Psoas muscle (tissue), 8 donors: Measurements from ENCODE around the gene SPAG6. TPM values are rescaled to one million over a fixed set of nuclear protein-coding genes. Genes with fewer than 3 reads are reported as not detected.

Experiments
- ATAC-seq, 4 donors: fragments of 200-7000 bp; cut with Tn5 transposase; one replicate each; pipeline ENCODE4 v1.9.1; 2020; ENCODE audit warnings: moderate library complexity in 3 of 4, mild to moderate bottlenecking in 2 of 4
- DNase-seq, 2 donors: peaks; one replicate each; pipeline ENCODE4 v3.0.0-alpha.2; 2020
- H3K27ac ChIP-seq: fragments of 200-600 bp; one replicate; pipeline ENCODE4 v1.8.0; 2022
- H3K27me3 ChIP-seq, 3 donors: fragments of 200-600 bp in 1 of 3; one replicate each; pipeline versions ENCODE4 v1.6.1 to v1.8.0; 2013 to 2022; ENCODE audit warnings: low read length in 2 of 3, mild to moderate bottlenecking in 2 of 3, moderate library complexity in 1 of 3; ENCODE audit not compliant: insufficient read depth in 3 of 3
- H3K36me3 ChIP-seq, 2 donors: fragments of 200-600 bp in 1 of 2; one replicate each; pipeline versions ENCODE4 v1.6.1 to v1.8.0; 2013 to 2022; ENCODE audit warnings: low read depth in 1 of 2, mild to moderate bottlenecking in 1 of 2, moderate library complexity in 1 of 2; ENCODE audit not compliant: insufficient read depth in 1 of 2
- H3K4me1 ChIP-seq: fragments of 200-600 bp; one replicate; pipeline ENCODE4 v1.8.0; 2022
- H3K4me3 ChIP-seq: fragments of 200-600 bp; one replicate; pipeline ENCODE4 v1.8.0; 2022; ENCODE audit warnings: mild to moderate bottlenecking
- H3K9me3 ChIP-seq: fragments of 200-600 bp; one replicate; pipeline ENCODE4 v1.8.0; 2022
- WGBS, 3 donors: extraction: QIAGEN DNeasy Blood & Tissue Kit; methylation state at CpG; one replicate each; pipeline versions ENCODE4 v1.1.6 to v1.1.7; 2013; 5-methylcytosine and 5-hydroxymethylcytosine counted together
- intact Hi-C, 2 donors: fragments of 100-400 bp; cut with DNase I; formaldehyde crosslinking; loops; one replicate each; pipeline versions ENCODE4 v1.11.0 to v1.14.2; 2022
- polyA plus RNA-seq, 3 donors: library from polyadenylated mRNA; stranded (reverse); fragments of 200-250 nt; gene quantifications; one replicate each; pipeline ENCODE4 v1.2.3, GENCODE V29; 2013
- total RNA-seq, 4 donors: library from RNA; stranded (reverse); fragmentation: NEBNext Ultra II Directional in 2 of 4; extraction: Animal tissue kit (Norgen Biotek cat#: 25700) in 2 of 4; gene quantifications; one replicate each; pipeline versions ENCODE4 v1.2.1 to v1.2.4, GENCODE V29; 2021 to 2023
- TF ChIP-seq, protein P1 (sequence below): fragments of 200-600 bp; IDR thresholded peaks from one replicate; pipeline ENCODE4 v1.8.0; 2022; ENCODE audit warnings: antibody characterized with exemption
- donor health status: healthy with polysubstance abuse.
- donor health status: DM: no; HTN: no; CAD: no; lungs with moderate emphysema.
- donor health status: Bipolar disorder and iron deficiency.
- donor health status: healthy.
- donor health status: DM: yes; HTN: yes; CAD: no.
- donor health status: DM: no; HTN: no; CAD: no.
- donor health status: DM: no; HTN: no; CAD: no.
- donor health status: DM: yes; HTN: yes; CAD: no.

Gene SPAG6
- total and polyA plus RNA-seq, 7 donors, result 0.15 TPM; not detected in 6

DNA sequence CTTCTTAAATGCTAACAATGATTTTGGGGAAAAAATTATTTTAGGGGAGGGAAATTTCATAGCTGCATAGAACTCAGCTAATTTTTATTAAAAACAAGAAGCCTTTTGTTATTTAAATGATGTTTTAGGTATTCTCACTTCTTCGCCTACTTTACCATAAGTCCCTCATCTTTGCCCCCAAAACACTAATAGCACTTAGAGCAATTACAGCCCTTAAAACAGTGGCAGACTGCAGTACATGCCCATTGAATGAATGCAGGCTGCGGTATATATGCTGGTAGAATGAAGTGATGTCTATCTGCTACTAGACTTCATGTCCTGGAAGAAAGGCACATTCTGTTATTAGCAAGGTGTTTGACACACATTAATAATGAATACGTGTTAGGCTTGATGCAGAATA is 2.9 kb upstream of the SPAG6 start:
- Histone ChIP-seq H3K27me3 (peaks cover 10 to 82% (median 19%) of the 10 kb centered on the region in 3 donors), H3K36me3 (no peaks in the 10 kb centered on the region), H3K27ac (no peak overlapping the region), H3K4me1 (peaks cover 16% of the 10 kb centered on the region), H3K4me3 (no peak overlapping the region), H3K9me3 (no peaks in the 10 kb centered on the region)
- no peak for DNase-seq
- 56 to 62% (median 60%) methylated on average over 3 of the region's 3 CpGs for WGBS, 3 donors
- intact Hi-C loops, result loop anchor here (5.0 to 10.0 kb wide), 3 partner anchors 95 to 242 kb away; no protein-coding TSS in a partner anchor
- TF ChIP-seq, protein P1, sequence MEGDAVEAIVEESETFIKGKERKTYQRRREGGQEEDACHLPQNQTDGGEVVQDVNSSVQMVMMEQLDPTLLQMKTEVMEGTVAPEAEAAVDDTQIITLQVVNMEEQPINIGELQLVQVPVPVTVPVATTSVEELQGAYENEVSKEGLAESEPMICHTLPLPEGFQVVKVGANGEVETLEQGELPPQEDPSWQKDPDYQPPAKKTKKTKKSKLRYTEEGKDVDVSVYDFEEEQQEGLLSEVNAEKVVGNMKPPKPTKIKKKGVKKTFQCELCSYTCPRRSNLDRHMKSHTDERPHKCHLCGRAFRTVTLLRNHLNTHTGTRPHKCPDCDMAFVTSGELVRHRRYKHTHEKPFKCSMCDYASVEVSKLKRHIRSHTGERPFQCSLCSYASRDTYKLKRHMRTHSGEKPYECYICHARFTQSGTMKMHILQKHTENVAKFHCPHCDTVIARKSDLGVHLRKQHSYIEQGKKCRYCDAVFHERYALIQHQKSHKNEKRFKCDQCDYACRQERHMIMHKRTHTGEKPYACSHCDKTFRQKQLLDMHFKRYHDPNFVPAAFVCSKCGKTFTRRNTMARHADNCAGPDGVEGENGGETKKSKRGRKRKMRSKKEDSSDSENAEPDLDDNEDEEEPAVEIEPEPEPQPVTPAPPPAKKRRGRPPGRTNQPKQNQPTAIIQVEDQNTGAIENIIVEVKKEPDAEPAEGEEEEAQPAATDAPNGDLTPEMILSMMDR, result no peak
- no peak for ATAC-seq

DNA sequence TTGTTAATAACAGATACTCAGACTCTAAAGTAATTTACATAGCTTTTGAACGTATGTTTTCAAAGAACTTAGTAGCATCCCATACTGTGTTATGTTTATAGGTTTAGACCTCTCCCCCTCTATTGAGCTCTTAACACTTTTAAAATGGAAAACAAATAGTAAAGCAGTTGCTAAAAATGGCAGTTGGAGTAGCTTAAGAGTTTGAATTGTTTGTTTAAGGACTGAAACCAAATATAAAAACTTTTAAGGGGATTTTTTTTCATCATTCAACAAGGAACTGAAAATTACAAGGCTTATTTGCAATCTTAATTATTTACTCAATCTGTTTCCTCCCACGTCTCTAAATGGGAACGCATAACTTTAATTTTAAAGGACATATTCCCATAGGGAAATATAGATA is 1.6 kb upstream of the SPAG6 start:
- ATAC-seq (no peak), DNase-seq (no peak)
- H3K4me1 ChIP-seq, result peaks cover 16% of the 10 kb centered on the region
- H3K27ac ChIP-seq, result no peak overlapping the region
- no peaks in the 10 kb centered on the region for H3K36me3 ChIP-seq
- H3K27me3 ChIP-seq, result peaks cover 4 to 73% (median 19%) of the 10 kb centered on the region in 3 donors
- 21 to 28% (median 24%) methylated on average over 3 of the region's 3 CpGs for WGBS, 3 donors
- TF ChIP-seq, protein P1, result no peak
- no peak overlapping the region for H3K4me3 ChIP-seq
- intact Hi-C loops, result loop anchor here (2.0 to 10.0 kb wide), 4 partner anchors 93 to 241 kb away; no protein-coding TSS in a partner anchor
- H3K9me3 ChIP-seq, result no peaks in the 10 kb centered on the region

DNA sequence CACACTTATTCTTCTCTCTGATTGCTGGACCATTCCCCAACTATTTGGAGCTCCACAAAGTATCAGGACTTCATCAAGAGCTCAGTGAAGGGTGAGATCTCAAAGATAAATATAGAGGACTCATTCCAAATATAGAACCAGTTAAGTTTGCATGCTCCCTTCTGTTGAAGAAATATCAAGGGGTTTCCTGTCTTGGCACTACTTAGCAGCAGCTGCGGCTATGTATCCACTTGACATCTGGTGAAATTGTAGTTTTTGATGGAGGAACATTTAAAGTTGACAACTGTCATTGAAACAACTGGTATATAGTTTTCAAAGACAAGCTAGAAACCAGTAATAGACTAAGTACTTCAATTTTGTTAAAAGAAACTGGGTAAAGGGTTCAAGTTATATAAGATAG is 1.0 kb upstream of the SPAG6 start:
- no peak overlapping the region for H3K4me3 ChIP-seq
- intact Hi-C loops, result loop anchor here (2.0 to 10.0 kb wide), 4 partner anchors 93 to 241 kb away; no protein-coding TSS in a partner anchor
- H3K4me1 ChIP-seq, result peaks cover 16% of the 10 kb centered on the region
- no peak overlapping the region for H3K27ac ChIP-seq
- TF ChIP-seq, protein P1, result no peak
- H3K36me3 ChIP-seq, result no peaks in the 10 kb centered on the region
- no peaks in the 10 kb centered on the region for H3K9me3 ChIP-seq
- ATAC-seq (no peak), DNase-seq (no peak)
- peaks cover 4 to 68% (median 19%) of the 10 kb centered on the region in 3 donors for H3K27me3 ChIP-seq
- 2 to 13% (median 11%) methylated on average over 1 of the region's 1 CpG for WGBS, 3 donors

DNA sequence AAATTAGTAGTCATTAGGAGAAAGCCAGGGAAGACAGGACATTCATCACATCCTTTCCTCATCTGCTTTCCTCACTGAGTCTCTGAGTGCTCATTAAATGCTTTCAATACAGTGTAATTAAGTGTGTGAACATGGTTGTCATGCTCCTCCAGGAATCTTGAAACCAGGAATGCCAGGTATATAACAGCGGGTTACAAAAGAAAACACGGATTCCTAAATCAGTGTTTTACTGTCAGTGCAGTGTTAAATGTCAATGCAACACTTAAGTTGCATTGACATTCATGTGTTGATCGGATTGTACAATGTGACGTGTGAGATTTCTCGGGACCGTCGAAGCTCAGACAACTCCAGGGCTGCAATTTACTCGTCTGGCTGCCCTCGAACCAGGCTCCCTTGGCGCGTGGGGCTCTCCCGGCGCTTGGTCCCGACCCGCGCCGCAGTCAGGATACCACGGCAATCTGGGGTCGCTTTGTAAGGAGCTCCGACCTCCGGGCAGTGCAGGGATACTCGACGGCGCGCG is 455 bp upstream of the SPAG6 start:
- WGBS, 3 donors, result 8 to 9% (median 9%) methylated on average over 26 of the region's 26 CpGs
- Histone ChIP-seq H3K36me3 (no peaks in the 10 kb centered on the region), H3K9me3 (no peaks in the 10 kb centered on the region), H3K4me1 (peaks cover 12% of the 10 kb centered on the region), H3K4me3 (peak overlapping the region; percentile 54), H3K27me3 (peaks cover 4 to 62% (median 19%) of the 10 kb centered on the region in 3 donors), H3K27ac (no peak overlapping the region)
- no peak for ATAC-seq
- intact Hi-C loops, result loop anchor here (2.0 to 10.0 kb wide), 4 partner anchors 92 to 240 kb away; no protein-coding TSS in a partner anchor
- TF ChIP-seq, protein P1, result no peak
- no peak for DNase-seq
